Esophagus muscularis mucosa (tissue), 4 donors: ENCODE results near the gene PLXNB1. TPM values are rescaled to one million over a fixed set of nuclear protein-coding genes. Genes with fewer than 3 reads are reported as not detected.

ENCODE experiments used
- DNase-seq: peaks from one replicate; pipeline ENCODE4 v3.0.0-alpha.2; 2017; ENCODE audit errors: extremely low spot score
- H3K27ac ChIP-seq, 4 donors: fragments of 200-600 bp; sonication (generic); replicated peaks in 1 of 4; 1 replicate in 3 of 4; 2 replicates in 1 of 4; pipeline ENCODE4 v1.5.1; 2016 to 2019; ENCODE audit warnings: mild to moderate bottlenecking in 1 of 4
- H3K27me3 ChIP-seq, 4 donors: fragments of 200-600 bp; sonication (generic); one replicate each; pipeline versions ENCODE4 v1.5.1 to v1.6.0; 2016 to 2019
- H3K36me3 ChIP-seq, 4 donors: fragments of 200-600 bp; sonication (generic); one replicate each; pipeline ENCODE4 v1.5.1; 2016 to 2019
- H3K4me1 ChIP-seq, 4 donors: fragments of 200-600 bp; sonication (generic); one replicate each; pipeline ENCODE4 v1.5.1; 2016 to 2019
- H3K4me3 ChIP-seq, 4 donors: fragments of 200-600 bp; sonication (generic); 1 replicate in 2 of 4; 2 replicates in 2 of 4; pipeline ENCODE4 v1.5.1; 2016 to 2019; ENCODE audit warnings: mild to moderate bottlenecking in 4 of 4, moderate library complexity in 1 of 4
- H3K9me3 ChIP-seq, 4 donors: fragments of 200-600 bp; sonication (generic); 1 replicate in 3 of 4; 2 replicates in 1 of 4; pipeline ENCODE4 v1.5.1; 2016 to 2019
- CTCF ChIP-seq, 3 experiments: fragments of 200-600 bp in 2 of 3; fragments of 450-650 bp in 1 of 3; sonication (generic) in 2 of 3; IDR thresholded peaks; one replicate each; pipeline ENCODE4 v1.5.1; 2017 to 2019; ENCODE audit warnings: antibody characterized with exemption in 3 of 3, mild to moderate bottlenecking in 2 of 3, moderate library complexity in 1 of 3
- EP300 ChIP-seq: sonication (generic); formaldehyde crosslinking; IDR thresholded peaks from one replicate; pipeline ENCODE4 v1.6.1; 2017; ENCODE audit warnings: antibody characterized with exemption
- POLR2A ChIP-seq: fragments of 450-650 bp; IDR thresholded peaks from one replicate; pipeline ENCODE4 v1.6.1; 2017; ENCODE audit warnings: antibody characterized with exemption, moderate library complexity, mild to moderate bottlenecking, low read depth
- POLR2AphosphoS5 ChIP-seq, 2 donors: sonication (generic); formaldehyde crosslinking; IDR thresholded peaks; one replicate each; pipeline ENCODE4 v1.6.1; 2017; ENCODE audit warnings: antibody characterized with exemption in 2 of 2
- WGBS: methylation state at CpG from one replicate; pipeline ENCODE4 v1.1.5; 2018; 5-methylcytosine and 5-hydroxymethylcytosine counted together
- intact Hi-C: fragments of 100-400 bp; cut with DNase I; formaldehyde crosslinking; loops from one replicate; pipeline ENCODE4 v1.15.1; 2023
- total RNA-seq, 4 donors: library from RNA; depleted of rRNA; stranded (reverse); fragments of >200 nt; gene quantifications; one replicate each; pipeline versions ENCODE4 v1.1.0 to v1.2.1, GENCODE V29; 2016

The PLXNB1 gene
- total RNA-seq, 4 donors from 2014 or later, result 120 to 200 (median 152) TPM

GRCh38 chr3:48413086-48413485, 16.8 kb downstream of the PLXNB1 start:
- H3K27ac ChIP-seq, result peak overlapping the region in 3 of 4 donors; percentile 34 to 49 (median 38)
- TF ChIP-seq CTCF (IDR thresholded peaks at IDR 0.05), result no peak
- TF ChIP-seq POLR2AphosphoS5 (IDR thresholded peaks at IDR 0.05), result no peak
- TF ChIP-seq POLR2A, result no peak
- no peak for TF ChIP-seq EP300
- no peaks in the 10 kb centered on the region for H3K27me3 ChIP-seq
- WGBS, result 79% methylated on average over 8 of the region's 8 CpGs
- no peak for DNase-seq
- H3K9me3 ChIP-seq, result no peaks in the 10 kb centered on the region
- peaks cover 92 to 100% (median 100%) of the 10 kb centered on the region in 4 donors for H3K36me3 ChIP-seq
- peaks cover 0 to 27% (median 15%) of the 10 kb centered on the region in 4 donors for H3K4me1 ChIP-seq
- intact Hi-C loops, result no loop called here
- H3K4me3 ChIP-seq, result no peak overlapping the region

- Histone ChIP-seq H3K27ac (peak overlapping the region in 3 of 4 donors; percentile 17 to 49 (median 38)), H3K36me3 (peaks cover 90 to 100% (median 100%) of the 10 kb centered on the region in 4 donors), H3K4me1 (peaks cover 0 to 27% (median 15%) of the 10 kb centered on the region in 4 donors), H3K27me3 (no peaks in the 10 kb centered on the region), H3K9me3 (no peaks in the 10 kb centered on the region), H3K4me3 (no peak overlapping the region)
- intact Hi-C loops, result no loop called here
- TF ChIP-seq POLR2AphosphoS5 (IDR thresholded peaks at IDR 0.05), result no peak
- no peak for TF ChIP-seq POLR2A
- TF ChIP-seq EP300, result no peak
- TF ChIP-seq CTCF (IDR thresholded peaks at IDR 0.05), result no peak
- DNase-seq, result no peak
- WGBS, result 89% methylated on average over 17 of the region's 19 CpGs
Measured at GRCh38 chr3:48412375-48413001, 17.4 kb downstream of the PLXNB1 start.

- peaks cover 86 to 100% (median 100%) of the 10 kb centered on the region in 4 donors for H3K36me3 ChIP-seq
Measured at GRCh38 chr3:48411606-48412374, 18.1 kb downstream of the PLXNB1 start.

GRCh38 chr3:48411041-48411588, 18.8 kb downstream of the PLXNB1 start:
- peak overlapping the region in 2 of 4 donors; percentile 22 to 23 for H3K27ac ChIP-seq
- H3K27me3 ChIP-seq, result no peaks in the 10 kb centered on the region
- peaks cover 0 to 27% (median 15%) of the 10 kb centered on the region in 4 donors for H3K4me1 ChIP-seq
- intact Hi-C loops, result no loop called here
- no peaks in the 10 kb centered on the region for H3K9me3 ChIP-seq
- no peak for DNase-seq
- H3K36me3 ChIP-seq, result peaks cover 84 to 100% (median 100%) of the 10 kb centered on the region in 4 donors
- WGBS, result 88% methylated on average over 8 of the region's 9 CpGs
- H3K4me3 ChIP-seq, result no peak overlapping the region
- TF ChIP-seq POLR2A (no peak), POLR2AphosphoS5 (IDR thresholded peaks at IDR 0.05) (no peak), CTCF (IDR thresholded peaks at IDR 0.05) (no peak), EP300 (no peak)

More at GRCh38 chr3:48411606-48412374, 18.1 kb downstream of the PLXNB1 start:
- Histone ChIP-seq H3K27ac (peak overlapping the region in 2 of 4 donors; percentile 17 to 49), H3K27me3 (no peaks in the 10 kb centered on the region), H3K4me1 (peaks cover 0 to 27% (median 15%) of the 10 kb centered on the region in 4 donors), H3K9me3 (no peaks in the 10 kb centered on the region), H3K4me3 (no peak overlapping the region)
- TF ChIP-seq CTCF (IDR thresholded peaks at IDR 0.05), result no peak
- no peak for TF ChIP-seq POLR2AphosphoS5 (IDR thresholded peaks at IDR 0.05)
- TF ChIP-seq EP300, result no peak
- no peak for TF ChIP-seq POLR2A
- intact Hi-C loops, result no loop called here
- WGBS, result 97% methylated on average over 7 of the region's 11 CpGs
- DNase-seq, result no peak
